Measurements from ENCODE around the gene HOXB5.

HOXB5 gene

DNA sequence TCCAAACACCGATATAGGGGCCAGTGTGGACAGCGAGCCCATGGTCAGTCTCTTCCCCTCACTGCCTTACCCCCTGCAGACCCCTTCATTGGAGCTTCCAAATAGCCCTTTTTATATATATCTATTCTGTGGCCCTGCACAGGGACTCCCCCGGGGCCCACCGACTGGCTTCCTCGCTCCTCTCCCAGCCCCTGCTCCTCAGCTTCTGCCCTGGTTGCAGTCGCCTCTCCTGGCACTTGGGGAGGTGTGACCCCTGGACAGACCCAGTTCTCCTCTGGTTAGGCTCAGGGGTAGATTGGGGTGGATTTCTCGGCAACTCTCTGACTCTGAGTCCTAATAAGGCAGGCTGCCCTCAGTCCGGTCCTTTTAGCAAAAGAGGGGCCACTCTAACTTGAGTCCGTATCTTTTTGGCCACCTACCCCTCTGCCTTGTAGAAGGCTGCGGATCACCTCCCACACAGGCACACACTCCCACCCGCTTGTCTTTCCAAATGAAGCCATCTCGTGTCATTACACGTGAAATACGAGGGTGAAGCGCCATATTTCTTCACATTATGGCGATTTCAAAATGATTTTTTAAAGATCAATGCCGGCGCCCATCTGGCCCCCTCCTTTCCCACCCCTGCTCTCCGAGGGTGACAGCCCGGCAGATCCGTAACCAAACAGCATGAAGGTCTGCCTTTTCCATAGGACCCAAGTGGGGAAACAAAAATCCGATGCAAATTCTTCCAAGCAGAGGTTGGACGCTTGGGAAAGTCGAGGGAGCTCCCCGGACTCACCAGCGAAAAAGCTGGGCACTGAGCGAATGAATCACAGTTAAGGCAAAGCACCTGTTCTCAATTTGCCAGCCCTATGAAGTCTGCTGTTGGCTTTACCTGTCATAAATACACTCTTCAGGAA, 34.3 kb upstream of the HOXB5 start:
- TF ChIP-seq POLR2AphosphoS5 (IDR thresholded peaks at IDR 0.05; ENCODE audit: low read depth, low read length), result no peak
- no peak for TF ChIP-seq FOXP2 (optimal IDR thresholded peaks at IDR 0.05; ENCODE audit: borderline replicate concordance, extremely low read depth, extremely low read length, insufficient read depth)
- TF ChIP-seq SIN3A (IDR thresholded peaks at IDR 0.05; ENCODE audit: borderline replicate concordance, insufficient read depth, low read length), result no peak

DNA sequence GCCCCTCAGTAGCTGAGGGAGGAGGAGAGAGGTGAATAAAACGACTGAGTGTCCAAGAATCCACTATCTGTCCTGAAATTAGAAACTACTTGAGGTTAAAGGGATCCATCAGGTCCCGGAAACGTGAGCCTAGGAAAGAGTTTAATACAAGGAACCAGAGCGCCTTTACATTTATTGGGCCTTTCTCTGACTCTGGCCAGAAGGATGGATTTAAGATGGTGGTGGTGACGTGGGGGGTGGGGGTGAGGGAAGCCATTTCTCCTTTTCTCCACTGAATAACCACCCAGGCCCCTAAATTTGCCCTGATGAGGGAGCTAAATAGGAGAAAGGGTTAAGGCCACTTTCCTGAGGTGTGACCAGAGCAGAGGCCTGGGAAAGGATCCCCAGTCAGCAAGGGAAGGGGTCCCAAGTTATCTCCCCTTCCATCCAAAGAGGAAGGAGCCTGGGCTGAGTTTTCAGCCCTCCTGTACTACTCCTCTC, 33.6 kb upstream of the HOXB5 start:
- TF ChIP-seq POLR2AphosphoS5 (IDR thresholded peaks at IDR 0.05; ENCODE audit: low read depth, low read length) (no peak), FOXP2 (optimal IDR thresholded peaks at IDR 0.05; ENCODE audit: borderline replicate concordance, extremely low read depth, extremely low read length, insufficient read depth) (no peak), SIN3A (IDR thresholded peaks at IDR 0.05; ENCODE audit: borderline replicate concordance, insufficient read depth, low read length) (no peak), TAF1 (IDR thresholded peaks at IDR 0.05; ENCODE audit: borderline replicate concordance, insufficient read depth, low read length) (no peak)
- TF ChIP-seq, protein P1, sequence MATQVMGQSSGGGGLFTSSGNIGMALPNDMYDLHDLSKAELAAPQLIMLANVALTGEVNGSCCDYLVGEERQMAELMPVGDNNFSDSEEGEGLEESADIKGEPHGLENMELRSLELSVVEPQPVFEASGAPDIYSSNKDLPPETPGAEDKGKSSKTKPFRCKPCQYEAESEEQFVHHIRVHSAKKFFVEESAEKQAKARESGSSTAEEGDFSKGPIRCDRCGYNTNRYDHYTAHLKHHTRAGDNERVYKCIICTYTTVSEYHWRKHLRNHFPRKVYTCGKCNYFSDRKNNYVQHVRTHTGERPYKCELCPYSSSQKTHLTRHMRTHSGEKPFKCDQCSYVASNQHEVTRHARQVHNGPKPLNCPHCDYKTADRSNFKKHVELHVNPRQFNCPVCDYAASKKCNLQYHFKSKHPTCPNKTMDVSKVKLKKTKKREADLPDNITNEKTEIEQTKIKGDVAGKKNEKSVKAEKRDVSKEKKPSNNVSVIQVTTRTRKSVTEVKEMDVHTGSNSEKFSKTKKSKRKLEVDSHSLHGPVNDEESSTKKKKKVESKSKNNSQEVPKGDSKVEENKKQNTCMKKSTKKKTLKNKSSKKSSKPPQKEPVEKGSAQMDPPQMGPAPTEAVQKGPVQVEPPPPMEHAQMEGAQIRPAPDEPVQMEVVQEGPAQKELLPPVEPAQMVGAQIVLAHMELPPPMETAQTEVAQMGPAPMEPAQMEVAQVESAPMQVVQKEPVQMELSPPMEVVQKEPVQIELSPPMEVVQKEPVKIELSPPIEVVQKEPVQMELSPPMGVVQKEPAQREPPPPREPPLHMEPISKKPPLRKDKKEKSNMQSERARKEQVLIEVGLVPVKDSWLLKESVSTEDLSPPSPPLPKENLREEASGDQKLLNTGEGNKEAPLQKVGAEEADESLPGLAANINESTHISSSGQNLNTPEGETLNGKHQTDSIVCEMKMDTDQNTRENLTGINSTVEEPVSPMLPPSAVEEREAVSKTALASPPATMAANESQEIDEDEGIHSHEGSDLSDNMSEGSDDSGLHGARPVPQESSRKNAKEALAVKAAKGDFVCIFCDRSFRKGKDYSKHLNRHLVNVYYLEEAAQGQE (IDR thresholded peaks at IDR 0.05; ENCODE audit: insufficient read depth in 1 of 2, low read depth in 2 of 2, low read length in 2 of 2), result no peak

DNA sequence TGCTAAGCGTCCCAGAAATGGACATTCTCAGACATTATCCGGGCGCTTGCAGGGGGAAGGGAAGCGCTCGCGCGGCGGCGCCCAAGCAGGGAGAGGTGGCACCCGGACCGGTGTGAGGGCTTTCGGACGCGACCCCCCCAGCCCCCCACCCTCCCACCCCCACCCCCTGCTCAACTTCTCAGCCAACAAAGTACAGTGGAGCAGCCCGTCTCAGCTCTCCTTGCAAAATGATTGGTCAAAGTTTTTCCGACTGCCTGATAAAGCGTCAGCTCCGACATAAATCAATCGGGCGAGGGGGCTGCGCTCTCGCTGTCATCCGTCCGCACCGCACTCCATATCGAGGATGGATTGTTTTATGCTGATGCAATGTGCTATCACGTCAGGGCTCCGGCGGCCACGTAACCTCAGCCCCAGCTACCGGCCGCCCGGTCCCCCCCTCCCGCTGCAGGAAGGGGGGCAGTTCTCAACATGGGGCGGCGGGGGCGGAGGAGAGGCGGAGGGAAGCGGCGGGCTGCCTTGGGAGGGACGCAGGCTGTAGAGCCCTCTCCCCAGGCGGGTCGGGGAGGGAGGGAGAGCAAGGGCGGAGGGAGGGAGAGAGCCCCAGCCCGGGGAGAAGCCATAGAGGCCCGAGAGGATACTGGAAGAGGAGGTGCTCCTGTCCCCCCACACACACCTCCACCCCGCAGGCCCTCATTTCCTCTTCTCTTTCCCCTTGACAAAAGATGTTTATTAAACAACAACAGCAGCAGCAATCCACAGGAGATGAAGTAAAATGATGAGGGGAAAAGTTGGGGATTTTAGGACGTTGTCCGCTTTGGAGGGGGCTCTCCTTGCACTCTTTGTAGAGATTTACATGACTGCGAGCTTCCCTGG, 32.9 kb upstream of the HOXB5 start, which contains the start of gene HOXB9:
Gene HOXB9, minus strand, starts transcription at position 114 of the 873 bp plus-strand sequence. Its CDS starts 89 bp downstream, at position 25.
- TF ChIP-seq TAF1 (IDR thresholded peaks at IDR 0.05; ENCODE audit: borderline replicate concordance, insufficient read depth, low read length) (no peak), SIN3A (IDR thresholded peaks at IDR 0.05; ENCODE audit: borderline replicate concordance, insufficient read depth, low read length) (no peak), POLR2AphosphoS5 (IDR thresholded peaks at IDR 0.05; ENCODE audit: low read depth, low read length) (no peak), FOXP2 (optimal IDR thresholded peaks at IDR 0.05; ENCODE audit: borderline replicate concordance, extremely low read depth, extremely low read length, insufficient read depth) (no peak)
- TF ChIP-seq, protein P1 (IDR thresholded peaks at IDR 0.05; ENCODE audit: insufficient read depth in 1 of 2, low read depth in 2 of 2, low read length in 2 of 2), result no peak

DNA sequence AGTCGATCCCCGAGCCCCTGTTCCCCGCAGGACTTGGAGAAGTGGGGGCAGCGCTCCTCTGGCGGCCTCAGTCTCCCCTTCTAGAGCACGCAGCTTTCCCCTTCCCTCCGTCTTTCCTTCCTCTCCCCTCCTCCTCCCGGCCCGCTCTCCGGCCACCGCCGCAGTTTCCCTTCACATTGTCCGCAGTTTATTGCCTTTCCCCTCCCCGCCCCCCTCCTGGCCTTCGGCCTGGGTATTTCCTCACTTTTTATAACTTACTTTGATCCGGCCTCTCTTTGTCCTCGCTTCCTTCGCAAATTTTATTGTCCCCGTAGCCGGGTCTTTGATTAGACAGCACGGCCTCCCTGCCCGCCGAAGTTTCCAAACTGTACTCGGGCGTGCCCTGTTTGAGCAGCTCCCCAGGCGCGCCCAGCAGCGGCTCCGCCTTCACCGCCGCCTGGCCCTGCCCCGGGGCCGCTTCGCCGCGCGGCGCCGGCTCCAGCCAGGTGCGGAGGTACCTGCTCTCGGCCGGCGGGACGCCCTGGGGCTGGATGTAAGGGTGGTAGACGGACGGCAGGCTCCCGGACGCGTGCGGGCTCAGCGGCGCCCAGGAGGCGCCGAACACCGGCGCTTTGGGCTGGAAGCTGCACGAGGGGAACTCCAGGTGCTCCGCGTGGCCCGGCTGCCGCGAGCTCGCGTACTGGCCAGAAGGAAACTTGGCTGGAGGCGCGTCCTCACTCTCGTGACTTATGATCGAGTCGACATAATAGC, 32.1 kb upstream of the HOXB5 start:
- TF ChIP-seq, protein P1 (IDR thresholded peaks at IDR 0.05; ENCODE audit: insufficient read depth in 1 of 2, low read depth in 2 of 2, low read length in 2 of 2), result no peak
- TF ChIP-seq FOXP2 (optimal IDR thresholded peaks at IDR 0.05; ENCODE audit: borderline replicate concordance, extremely low read depth, extremely low read length, insufficient read depth) (no peak), POLR2AphosphoS5 (IDR thresholded peaks at IDR 0.05; ENCODE audit: low read depth, low read length) (no peak), SIN3A (IDR thresholded peaks at IDR 0.05; ENCODE audit: borderline replicate concordance, insufficient read depth, low read length) (no peak), TAF1 (IDR thresholded peaks at IDR 0.05; ENCODE audit: borderline replicate concordance, insufficient read depth, low read length) (no peak)

Data from PFSK-1 (cell line).